ENCODE data around the gene LRMDA. TPM values are rescaled to one million over a fixed set of nuclear protein-coding genes. Genes with fewer than 3 reads are reported as not detected.

Gene LRMDA
- total RNA-seq, 4 donors from 2014 or later: 0.76 to 6.4 (median 1.3) TPM

GRCh38 chr10:76466836-76467503 is 1035.5 kb downstream of the LRMDA start:
- no peak overlapping the region for H3K4me3 ChIP-seq (ENCODE audit: low read depth, poor library complexity, severe bottlenecking)
- 82 to 84% methylated on average over 6 of the region's 6 CpGs for WGBS, 2 donors
- no peak for TF ChIP-seq POLR2A (IDR thresholded peaks at IDR 0.05)
- TF ChIP-seq CTCF (IDR thresholded peaks at IDR 0.05): no peak
- intact Hi-C loops (cut with DNase I; ENCODE audit: low total_unique reads): no loop called here
- no peak for DNase-seq (ENCODE audit: low spot score in 2 of 2)

DNA sequence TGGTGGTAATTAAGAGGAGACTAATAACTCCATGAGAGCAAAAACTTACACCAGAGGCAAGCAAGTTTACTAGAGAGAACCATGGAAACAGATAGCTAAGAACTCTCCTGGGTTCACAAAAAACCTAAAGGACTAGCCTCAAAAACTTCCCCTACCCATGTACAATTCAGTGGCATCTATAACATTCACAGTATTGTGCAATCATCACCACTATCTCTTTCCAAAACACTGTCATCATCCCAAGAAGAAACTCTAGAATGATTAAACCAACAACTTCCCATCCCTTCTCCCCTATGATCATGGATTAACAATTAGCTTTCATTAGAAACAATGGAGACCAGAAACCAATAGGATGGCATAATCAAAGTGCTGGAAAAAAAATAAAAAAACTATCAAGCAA is 1038.3 kb downstream of the LRMDA start:
- no peak for TF ChIP-seq CTCF (IDR thresholded peaks at IDR 0.05)
- no peak for TF ChIP-seq POLR2A (IDR thresholded peaks at IDR 0.05)
- no peak for DNase-seq (ENCODE audit: low spot score in 2 of 2)
- intact Hi-C loops (cut with DNase I; ENCODE audit: low total_unique reads): no loop called here
- no peak overlapping the region for H3K4me3 ChIP-seq (ENCODE audit: low read depth, poor library complexity, severe bottlenecking)

- no peak for DNase-seq (ENCODE audit: low spot score in 2 of 2)
- WGBS, 2 donors: 86 to 91% methylated on average over 5 of the region's 5 CpGs
- intact Hi-C loops (cut with DNase I; ENCODE audit: low total_unique reads): no loop called here
- H3K4me3 ChIP-seq (ENCODE audit: low read depth, poor library complexity, severe bottlenecking): no peak overlapping the region
- TF ChIP-seq POLR2A (IDR thresholded peaks at IDR 0.05) (no peak), CTCF (IDR thresholded peaks at IDR 0.05) (no peak)
Observed at GRCh38 chr10:76479103-76479790, 1047.8 kb downstream of the LRMDA start.

DNA sequence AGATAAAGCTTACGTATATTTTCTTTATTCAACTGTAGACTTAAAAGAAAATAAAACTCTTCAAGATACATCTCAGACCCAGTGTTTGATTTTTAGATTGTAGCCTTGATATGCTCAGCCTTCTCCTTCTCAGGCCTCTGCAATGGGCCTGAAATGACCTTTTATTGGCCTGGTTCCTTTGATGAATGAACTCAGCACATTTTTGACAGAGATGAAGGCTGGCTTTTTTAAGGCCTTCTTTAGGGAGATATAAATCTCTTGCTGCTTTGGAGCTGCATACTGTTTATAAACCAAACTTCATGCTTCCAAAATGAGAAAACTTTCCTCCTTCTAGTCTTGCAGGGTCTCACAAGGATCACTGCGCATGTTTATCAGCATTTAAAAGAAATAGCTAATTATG is 1049.8 kb downstream of the LRMDA start:
- 84 to 90% methylated on average over 2 of the region's 2 CpGs for WGBS, 2 donors
- no peak for TF ChIP-seq CTCF (IDR thresholded peaks at IDR 0.05)
- TF ChIP-seq POLR2A (IDR thresholded peaks at IDR 0.05): no peak
- DNase-seq (ENCODE audit: low spot score in 2 of 2): no peak
- no peak overlapping the region for H3K4me3 ChIP-seq (ENCODE audit: low read depth, poor library complexity, severe bottlenecking)
- intact Hi-C loops (cut with DNase I; ENCODE audit: low total_unique reads): no loop called here

DNA sequence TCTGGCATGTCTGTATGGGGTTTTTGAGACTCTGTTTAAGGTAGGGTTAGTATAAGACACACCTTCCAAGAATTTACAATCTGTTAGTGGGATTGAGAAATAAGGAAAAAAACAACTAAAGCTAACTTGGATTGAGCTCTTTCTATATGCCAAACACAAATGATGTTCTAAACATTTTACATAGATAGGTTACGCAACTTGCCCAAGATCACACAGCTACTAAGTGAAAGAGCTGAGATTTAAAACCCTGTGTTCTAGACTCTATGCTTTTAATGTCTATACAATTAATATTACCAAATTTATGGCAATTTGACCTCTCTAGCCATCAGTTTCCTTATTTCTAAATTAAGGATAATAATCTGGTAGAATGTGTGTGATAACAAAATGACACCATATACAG is 1056.2 kb downstream of the LRMDA start:
- WGBS, 2 donors: 100% methylated on average over 1 of the region's 1 CpG
- TF ChIP-seq CTCF (IDR thresholded peaks at IDR 0.05): no peak
- TF ChIP-seq POLR2A (IDR thresholded peaks at IDR 0.05): no peak
- H3K4me3 ChIP-seq (ENCODE audit: low read depth, poor library complexity, severe bottlenecking): no peak overlapping the region

More for the DNA sequence above, 1056.2 kb downstream of the LRMDA start:
- intact Hi-C loops (cut with DNase I; ENCODE audit: low total_unique reads): no loop called here
- no peak for DNase-seq (ENCODE audit: low spot score in 2 of 2)
